HG03565 (cell line): ENCODE results near the gene MSANTD2.
A peak's percentile ranks its signal among the peaks of the same experiment; 100 is the strongest.
"Not testable (repeated sequence)": the region's sequence is repeated elsewhere in the genome, so short reads cannot be mapped to it uniquely, and the experiment has no call there.

ENCODE experiments used
- ATAC-seq: cut with Tn5 transposase; IDR thresholded peaks from one replicate; pipeline ENCODE4 v1.9.1; 2021; ENCODE audit warnings: mild to moderate bottlenecking, moderate library complexity; ENCODE audit not compliant: unreplicated experiment

MSANTD2 gene

DNA sequence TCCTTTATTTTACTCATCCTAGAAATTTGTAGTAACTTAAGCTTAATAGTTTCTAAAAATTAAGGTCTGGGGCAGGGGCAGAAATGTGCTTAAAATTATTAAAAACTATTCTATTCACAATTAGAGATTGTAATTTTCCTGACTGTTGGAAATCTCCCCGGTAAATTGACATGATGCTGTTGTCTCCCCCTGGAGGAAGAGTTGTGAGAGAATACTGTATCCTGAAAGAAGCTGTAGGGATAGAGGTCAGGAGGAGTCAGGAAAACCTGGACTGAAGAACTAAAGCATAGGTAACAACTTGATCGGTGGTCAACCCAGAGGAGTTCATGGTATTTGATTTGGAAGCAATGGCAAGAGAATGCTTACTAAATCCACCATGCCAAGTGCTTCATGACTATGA lies 21.9 kb downstream of the MSANTD2 start:
- ATAC-seq: no peak

DNA sequence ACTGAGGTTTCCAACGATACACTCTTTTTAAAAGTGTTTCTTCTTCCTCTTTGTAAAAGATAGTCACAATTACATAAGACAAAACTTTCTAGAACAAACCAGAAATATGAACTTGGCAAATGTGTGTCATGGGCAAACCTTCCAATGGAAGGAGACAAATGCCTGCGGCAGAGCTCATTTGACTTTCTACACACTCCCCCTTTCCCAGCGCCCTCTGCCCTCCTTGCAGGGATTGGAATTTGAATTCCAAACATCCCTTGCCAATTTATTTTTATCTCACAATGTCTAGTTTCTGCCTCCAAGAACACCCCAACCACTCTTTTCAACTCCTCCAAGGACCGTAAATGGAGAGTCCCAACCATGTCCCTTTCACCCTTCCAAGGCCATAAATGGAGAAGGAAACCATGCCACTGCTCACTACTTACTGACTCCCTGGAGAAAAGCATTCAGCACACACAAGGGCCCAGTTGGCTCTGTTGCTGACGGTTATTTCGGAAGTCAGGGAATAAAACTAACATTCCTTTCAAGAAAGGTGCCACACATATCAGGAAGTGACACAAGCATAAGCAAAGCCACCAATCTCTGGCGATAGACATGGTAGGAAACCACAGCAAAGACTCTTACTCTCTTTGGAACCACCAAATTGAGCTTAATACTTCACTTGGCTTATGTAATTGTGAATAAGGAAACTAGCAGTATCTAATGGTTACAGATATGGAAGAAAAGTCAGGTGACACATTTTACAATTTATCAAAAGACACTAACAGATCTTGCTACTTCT lies 23.2 kb downstream of the MSANTD2 start:
- no peak for ATAC-seq

DNA sequence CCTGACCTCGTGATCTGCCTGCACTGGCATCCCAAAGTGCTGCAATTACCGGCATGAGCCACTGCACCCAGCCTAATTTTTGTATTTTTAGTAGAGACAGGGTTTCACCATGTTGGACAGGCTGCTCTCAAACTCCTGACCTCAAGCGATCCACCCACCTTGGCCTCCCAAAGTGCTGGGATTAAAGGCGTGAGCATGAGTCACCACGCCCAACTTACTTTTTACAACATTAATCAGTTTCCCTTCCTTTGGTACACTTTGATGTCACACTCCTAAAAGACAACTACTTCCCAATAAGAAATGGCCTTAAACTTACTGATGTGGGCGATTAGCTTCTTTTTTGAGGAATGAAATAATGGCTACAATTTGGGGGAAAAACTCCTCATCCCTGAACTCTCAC lies 29.2 kb downstream of the MSANTD2 start:
- ATAC-seq: not testable (repeated sequence)

GRCh38 chr11:124769806-124770774 lies 30.1 kb downstream of the MSANTD2 start:
- no peak for ATAC-seq

GRCh38 chr11:124768914-124769313 lies 31.3 kb downstream of the MSANTD2 start:
- ATAC-seq: no peak

GRCh38 chr11:124766156-124766555 lies 34.0 kb downstream of the MSANTD2 start:
- ATAC-seq: no peak

DNA sequence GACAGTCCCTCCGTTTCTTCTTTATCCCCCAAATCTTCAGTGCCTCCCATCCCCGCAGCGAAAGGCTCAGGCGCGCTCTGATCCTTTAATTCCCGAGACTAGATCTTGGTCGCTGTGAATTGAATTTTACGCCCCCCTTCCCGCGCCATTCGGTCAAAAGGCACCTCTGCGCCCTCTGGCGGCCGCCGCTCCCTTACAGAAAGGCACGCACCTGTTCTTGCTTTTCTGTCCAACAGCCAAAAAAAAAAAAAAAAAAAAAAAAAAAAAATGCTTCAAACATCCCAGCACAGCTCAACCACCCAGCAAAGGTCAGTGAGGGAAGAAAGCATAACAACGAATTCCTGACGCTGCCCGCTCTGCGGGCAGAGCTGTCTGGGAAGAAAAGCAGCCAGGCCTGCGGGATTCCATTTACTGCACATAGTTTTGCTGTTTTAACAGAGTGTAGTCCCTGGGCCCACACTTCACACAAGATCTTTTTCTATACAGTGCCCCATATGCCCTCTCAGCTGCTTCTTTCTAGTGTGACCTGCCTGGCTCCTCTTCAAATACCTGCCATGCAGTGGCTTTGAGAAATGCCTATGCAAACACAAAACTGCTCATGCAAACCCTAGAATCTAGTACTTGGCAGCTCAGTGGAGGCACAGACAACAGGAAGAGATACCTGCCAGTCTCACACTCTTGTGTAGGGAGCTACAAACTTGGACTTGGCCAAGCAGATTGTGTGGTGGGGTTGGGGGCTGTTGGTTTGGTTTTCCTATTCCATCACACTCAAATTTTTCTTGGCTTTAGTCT lies 36.9 kb downstream of the MSANTD2 start:
- ATAC-seq: no peak

DNA sequence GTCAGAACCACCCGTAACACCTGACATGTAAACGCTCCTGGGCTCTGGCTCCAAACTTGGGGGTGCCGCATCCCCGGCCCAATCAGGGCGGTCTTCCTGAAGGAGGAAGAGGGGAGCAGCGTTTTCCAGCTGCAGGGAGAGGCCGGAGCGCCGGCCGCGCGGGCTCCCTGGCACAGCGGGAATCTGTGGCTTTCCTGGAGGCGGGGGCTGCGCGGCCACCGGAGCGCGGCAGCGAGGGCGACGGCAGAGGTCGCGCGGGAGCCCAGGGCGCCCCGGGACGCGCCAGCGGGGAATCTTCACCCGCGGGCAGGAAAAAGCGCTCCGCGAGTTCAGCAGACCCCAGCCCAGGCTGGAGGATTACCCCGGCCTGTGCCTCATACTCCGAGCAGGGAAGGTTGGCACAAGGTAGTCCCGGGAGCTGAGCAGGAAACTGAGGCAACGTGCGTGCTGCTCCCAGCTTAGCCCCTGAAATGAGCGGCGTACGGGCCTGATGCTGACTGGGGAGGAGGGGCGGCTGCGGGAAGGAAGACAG lies 37.5 kb downstream of the MSANTD2 start:
- ATAC-seq: no peak

DNA sequence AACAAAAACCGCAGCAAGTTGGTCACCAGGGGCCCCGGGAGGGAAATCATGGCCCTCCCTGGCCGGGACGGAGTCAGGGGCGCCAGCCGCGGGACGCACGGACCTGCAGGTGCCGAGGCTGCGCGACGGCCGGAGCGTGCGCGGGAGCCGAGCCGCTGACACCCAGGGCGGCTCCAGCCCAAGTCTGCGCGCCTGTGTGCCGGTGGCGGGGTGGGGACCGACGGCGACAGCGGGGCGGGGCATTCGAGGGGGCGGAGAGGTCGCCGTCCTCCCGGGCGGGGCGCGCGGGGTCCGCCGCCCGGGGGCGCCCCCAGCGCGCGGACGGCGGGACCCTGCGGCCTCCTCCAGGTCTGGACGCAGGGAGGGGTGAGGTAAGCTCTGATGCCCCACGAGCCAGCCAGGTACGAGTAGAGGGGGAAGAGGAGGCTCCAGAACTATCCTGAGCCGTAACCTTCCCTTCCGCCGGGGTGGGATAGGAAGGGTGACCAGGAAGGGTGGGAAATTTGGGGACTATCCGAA lies 38.0 kb downstream of the MSANTD2 start, which contains the start of gene ESAM:
Gene ESAM, minus strand, starts transcription at position 186 of the 519 bp plus-strand sequence. Its CDS starts 136 bp downstream, at position 50.
- no peak for ATAC-seq

DNA sequence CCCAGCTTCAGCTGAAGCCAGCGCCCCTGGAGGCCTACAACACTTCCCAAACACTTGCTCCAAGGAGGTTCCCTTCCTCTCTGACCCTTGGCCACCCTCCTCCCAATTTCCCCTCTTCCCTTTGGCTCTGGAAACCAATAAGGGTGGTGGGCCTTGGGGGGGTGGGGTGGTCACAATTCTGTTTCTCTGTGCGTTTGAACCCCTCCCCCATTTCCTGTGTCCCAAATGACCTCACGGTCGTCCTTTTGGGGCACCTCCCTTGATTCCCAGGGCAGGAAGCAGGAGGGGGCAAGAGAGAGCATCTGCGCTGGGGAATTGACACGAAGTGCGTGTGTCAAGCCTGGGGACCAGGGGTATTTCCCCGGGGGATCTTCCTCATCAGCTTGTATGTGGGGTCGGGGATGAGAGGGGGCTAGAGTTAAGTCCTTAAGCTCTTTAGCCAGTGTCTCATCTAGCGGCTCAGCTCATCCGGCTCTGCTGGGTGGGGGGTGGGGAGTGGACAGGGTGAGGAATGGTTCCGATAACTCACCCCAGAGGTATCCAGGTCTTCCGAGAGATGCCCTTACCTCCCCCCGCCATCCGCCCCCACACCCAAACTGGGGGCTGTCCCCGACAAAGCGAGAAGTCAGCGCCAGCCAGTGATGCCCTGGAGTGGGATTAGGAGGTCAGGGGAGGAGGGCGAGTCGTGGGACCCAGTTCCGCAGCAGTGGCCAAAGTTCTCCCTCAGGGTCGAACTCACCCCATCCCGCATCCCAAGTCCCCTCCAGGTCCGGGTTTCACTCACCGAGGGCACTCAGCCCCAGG lies 38.7 kb downstream of the MSANTD2 start:
- ATAC-seq: no peak

DNA sequence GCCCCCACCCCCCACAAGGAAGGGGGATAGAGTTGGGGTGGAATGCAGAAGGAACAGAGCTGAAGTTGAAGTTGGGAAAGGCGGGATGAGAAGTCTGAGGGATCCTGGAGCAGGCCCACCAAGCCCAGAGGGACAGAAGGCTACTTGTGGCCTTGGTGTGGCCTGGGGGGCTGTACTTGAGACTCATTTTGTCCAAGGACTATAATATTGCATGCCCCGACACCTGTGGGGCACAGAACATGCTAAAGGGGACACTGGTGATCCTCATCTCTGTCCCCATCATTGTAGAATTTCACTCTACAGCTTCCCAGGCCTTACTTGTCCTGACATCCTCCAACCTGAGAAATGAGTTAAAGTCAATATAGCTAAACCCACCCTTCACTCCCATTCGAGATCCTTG lies 39.4 kb downstream of the MSANTD2 start:
- no peak for ATAC-seq

GRCh38 chr11:124760205-124760652 lies 40.0 kb downstream of the MSANTD2 start:
- no peak for ATAC-seq

GRCh38 chr11:124759266-124760204 lies 40.7 kb downstream of the MSANTD2 start:
- ATAC-seq: no peak

GRCh38 chr11:124758355-124759265 lies 41.6 kb downstream of the MSANTD2 start:
- peak; percentile 52 for ATAC-seq

DNA sequence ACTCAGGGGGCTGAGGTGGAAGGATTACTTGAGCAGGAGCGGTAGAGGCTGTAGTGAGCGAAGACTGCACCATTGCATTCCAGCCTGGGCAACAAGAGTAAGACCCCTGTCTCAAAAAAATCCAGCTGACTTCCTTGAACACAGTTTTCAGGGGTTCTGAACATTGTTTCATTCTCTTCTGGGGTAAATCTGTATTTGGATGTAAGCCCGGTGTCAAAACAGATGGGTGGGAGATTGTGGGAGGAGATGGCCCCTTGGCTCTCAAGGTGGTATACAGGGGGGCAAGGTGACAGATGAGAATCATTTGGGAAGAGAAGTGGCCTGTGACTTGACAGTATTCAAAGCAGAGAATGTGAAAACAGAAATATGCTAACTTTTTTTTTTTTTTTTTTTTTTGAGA lies 42.9 kb downstream of the MSANTD2 start:
- no peak for ATAC-seq

GRCh38 chr11:124756753-124757227 lies 43.4 kb downstream of the MSANTD2 start:
- ATAC-seq: no peak

DNA sequence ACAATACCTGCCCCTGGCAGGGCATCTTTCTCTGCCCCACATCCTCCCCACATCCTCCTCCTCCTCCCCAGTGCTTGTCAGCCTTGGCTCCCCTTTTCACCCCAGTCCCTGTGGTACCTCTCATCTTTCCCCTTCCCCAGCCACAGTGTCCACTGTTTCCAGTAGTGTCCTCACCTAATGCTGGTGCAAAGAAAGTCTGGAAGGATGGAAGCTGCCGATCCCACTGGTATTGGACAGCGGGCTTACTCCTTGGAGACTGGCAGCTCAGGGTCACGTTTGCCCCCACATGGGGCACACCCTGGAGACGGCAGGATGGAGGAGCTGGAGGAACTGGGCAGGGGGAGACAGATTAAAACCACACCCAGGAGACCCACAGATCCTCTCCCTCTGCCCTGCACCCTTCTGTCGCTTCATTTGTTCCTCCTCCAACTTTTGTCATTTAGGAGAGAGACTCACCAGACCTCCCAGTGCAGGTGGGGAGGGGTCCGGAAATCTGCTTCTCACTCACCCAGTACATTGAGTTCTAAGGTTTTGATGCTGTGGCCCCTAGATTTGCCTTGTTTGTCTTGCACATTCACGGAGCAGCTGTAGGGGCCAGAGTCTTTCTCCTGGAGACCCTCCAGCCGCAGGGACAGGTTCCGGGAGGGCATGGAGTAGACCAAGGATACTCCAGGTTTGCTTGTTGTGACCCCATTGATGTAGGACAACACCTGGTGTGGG lies 44.0 kb downstream of the MSANTD2 start:
- ATAC-seq: no peak
